HG03025 (cell line): ENCODE results near the gene SFXN5.
A peak's percentile ranks its signal among the peaks of the same experiment; 100 is the strongest.

Experiments used
- ATAC-seq: cut with Tn5 transposase; IDR thresholded peaks from one replicate; pipeline ENCODE4 v1.9.1; 2021; ENCODE audit warnings: mild to moderate bottlenecking, moderate library complexity; ENCODE audit not compliant: unreplicated experiment, low FRiP score

The SFXN5 gene

GRCh38 chr2:72983500-72984161 lies 87.9 kb downstream of the SFXN5 start:
- no peak for ATAC-seq

GRCh38 chr2:72982781-72983499 lies 88.6 kb downstream of the SFXN5 start:
- ATAC-seq: no peak

- ATAC-seq: no peak
These were observed 89.3 kb downstream of the SFXN5 start for GRCh38 chr2:72982219-72982618.

- ATAC-seq: no peak
These were observed 90.0 kb downstream of the SFXN5 start for GRCh38 chr2:72981536-72981935.

GRCh38 chr2:72980535-72981217 lies 90.8 kb downstream of the SFXN5 start:
- no peak for ATAC-seq

- peak; percentile 66 for ATAC-seq
These were observed 91.6 kb downstream of the SFXN5 start for GRCh38 chr2:72979896-72980295.

GRCh38 chr2:72975017-72975416 lies 96.5 kb downstream of the SFXN5 start:
- ATAC-seq: no peak

GRCh38 chr2:72974436-72974754 lies 97.1 kb downstream of the SFXN5 start:
- no peak for ATAC-seq

- peak; percentile 66 for ATAC-seq
These were observed 97.7 kb downstream of the SFXN5 start for GRCh38 chr2:72973566-72974435.

GRCh38 chr2:72973137-72973535 lies 98.4 kb downstream of the SFXN5 start:
- no peak for ATAC-seq

GRCh38 chr2:72972352-72973136 lies 99.0 kb downstream of the SFXN5 start:
- ATAC-seq: no peak

GRCh38 chr2:72971036-72971435 lies 100.5 kb downstream of the SFXN5 start:
- no peak for ATAC-seq

- ATAC-seq: no peak
These were observed 101.8 kb downstream of the SFXN5 start for GRCh38 chr2:72969706-72970105.

GRCh38 chr2:72968286-72968685 lies 103.2 kb downstream of the SFXN5 start:
- no peak for ATAC-seq

GRCh38 chr2:72965770-72966450 lies 105.6 kb downstream of the SFXN5 start:
- ATAC-seq: no peak

- ATAC-seq: no peak
These were observed 106.5 kb downstream of the SFXN5 start for GRCh38 chr2:72965016-72965415.

GRCh38 chr2:72964146-72964525 lies 107.4 kb downstream of the SFXN5 start:
- ATAC-seq: no peak

GRCh38 chr2:72963423-72964145 lies 107.9 kb downstream of the SFXN5 start:
- no peak for ATAC-seq

GRCh38 chr2:72962911-72963310 lies 108.6 kb downstream of the SFXN5 start:
- no peak for ATAC-seq
